OCI-LY7 (cell line): Measurements from ENCODE around the gene HS3ST2.

Source experiments
- CTCF ChIP-seq: fragments of 200-600 bp; sonication (generic); conservative IDR thresholded peaks from 2 replicates; pipeline ENCODE4 v1.5.1; 2014; ENCODE audit warnings: mild to moderate bottlenecking, antibody characterized with exemption, low read length, moderate library complexity, mixed read lengths
- EZH2phosphoT487 ChIP-seq: fragments of 200-600 bp; sonication (generic); IDR thresholded peaks from 2 replicates; pipeline ENCODE4 v1.6.1; 2018; ENCODE audit warnings: low read depth, borderline replicate concordance, mild to moderate bottlenecking, mixed run types, antibody characterized with exemption, low read length, moderate library complexity, mixed read lengths

GRCh38 chr16:22926105-22926751, 112.3 kb downstream of the HS3ST2 start:
- no peak for TF ChIP-seq CTCF
- no peak for TF ChIP-seq EZH2phosphoT487
